Osteoblast (primary cell): ENCODE measurements around the gene GCSAML. TPM values are rescaled to one million over a fixed set of nuclear protein-coding genes. Genes with fewer than 3 reads are reported as not detected.

Source experiments
- DNase-seq: peaks from one replicate; pipeline ENCODE4 v3.0.0; 2011; ENCODE audit warnings: low spot score, mixed read lengths; ENCODE audit not compliant: insufficient read length; ENCODE audit errors: missing footprints
- H2AFZ ChIP-seq: 2 replicates; pipeline ENCODE4 v1.6.0; 2011; ENCODE audit warnings: mild to moderate bottlenecking, low read length
- H3K27ac ChIP-seq: 2 replicates; pipeline ENCODE4 v1.5.1; 2011; ENCODE audit warnings: mild to moderate bottlenecking, low read depth, low read length, moderate library complexity
- H3K27me3 ChIP-seq: 2 replicates; pipeline ENCODE4 v1.6.0; 2012; ENCODE audit warnings: mild to moderate bottlenecking, control low read depth, inconsistent platforms, low read length, moderate library complexity; ENCODE audit not compliant: insufficient read depth
- H3K36me3 ChIP-seq: 2 replicates; pipeline ENCODE4 v1.5.1; 2011; ENCODE audit warnings: mild to moderate bottlenecking, low read length, control low read depth, moderate library complexity; ENCODE audit not compliant: insufficient read depth
- H3K4me1 ChIP-seq: 2 replicates; pipeline ENCODE4 v1.5.1; 2011; ENCODE audit warnings: mild to moderate bottlenecking, low read length, control low read depth, moderate library complexity; ENCODE audit not compliant: insufficient read depth
- H3K4me2 ChIP-seq: 2 replicates; pipeline ENCODE4 v1.6.0; 2011; ENCODE audit warnings: mild to moderate bottlenecking, low read length; ENCODE audit not compliant: insufficient read depth
- H3K4me3 ChIP-seq: fragments of 200-600 bp; sonication (generic); 3 replicates; pipeline ENCODE4 v1.5.1; 2012; ENCODE audit warnings: mild to moderate bottlenecking, low read length, inconsistent platforms; ENCODE audit not compliant: insufficient read depth
- H3K79me2 ChIP-seq: 2 replicates; pipeline ENCODE4 v1.6.0; 2012; ENCODE audit warnings: mild to moderate bottlenecking, low read length, control low read depth, inconsistent platforms; ENCODE audit not compliant: insufficient read depth
- H3K9me3 ChIP-seq: 2 replicates; pipeline ENCODE4 v1.5.1; 2011; ENCODE audit warnings: low read depth, low read length, control low read depth
- H4K20me1 ChIP-seq: 2 replicates; pipeline ENCODE4 v1.6.0; 2012; ENCODE audit warnings: mild to moderate bottlenecking, low read length, control low read depth; ENCODE audit not compliant: insufficient read depth
- total RNA-seq: library from RNA; depleted of rRNA; stranded (reverse); fragments of >200 nt; gene quantifications from 2 replicates; pipeline ENCODE4 v1.2.3, GENCODE V29; 2012
- TF ChIP-seq, protein P1 (sequence below): IDR thresholded peaks from 2 replicates; pipeline ENCODE4 v1.5.1; 2011; ENCODE audit warnings: mild to moderate bottlenecking, low read depth, low read length, moderate library complexity; ENCODE audit errors: extremely low read depth

The GCSAML gene
- total RNA-seq, 1 donor, result not detected

- peak; percentile 39 for DNase-seq
- no peaks in the 10 kb centered on the region for H3K27me3 ChIP-seq
- H3K4me1 ChIP-seq, result no peaks in the 10 kb centered on the region
- no peak overlapping the region for H3K4me2 ChIP-seq
- no peaks in the 10 kb centered on the region for H4K20me1 ChIP-seq
- no peak overlapping the region for H3K27ac ChIP-seq
- no peaks in the 10 kb centered on the region for H3K79me2 ChIP-seq
- H3K36me3 ChIP-seq, result no peaks in the 10 kb centered on the region
- H2AFZ ChIP-seq, result no peak overlapping the region
- no peaks in the 10 kb centered on the region for H3K9me3 ChIP-seq
- TF ChIP-seq, protein P1, sequence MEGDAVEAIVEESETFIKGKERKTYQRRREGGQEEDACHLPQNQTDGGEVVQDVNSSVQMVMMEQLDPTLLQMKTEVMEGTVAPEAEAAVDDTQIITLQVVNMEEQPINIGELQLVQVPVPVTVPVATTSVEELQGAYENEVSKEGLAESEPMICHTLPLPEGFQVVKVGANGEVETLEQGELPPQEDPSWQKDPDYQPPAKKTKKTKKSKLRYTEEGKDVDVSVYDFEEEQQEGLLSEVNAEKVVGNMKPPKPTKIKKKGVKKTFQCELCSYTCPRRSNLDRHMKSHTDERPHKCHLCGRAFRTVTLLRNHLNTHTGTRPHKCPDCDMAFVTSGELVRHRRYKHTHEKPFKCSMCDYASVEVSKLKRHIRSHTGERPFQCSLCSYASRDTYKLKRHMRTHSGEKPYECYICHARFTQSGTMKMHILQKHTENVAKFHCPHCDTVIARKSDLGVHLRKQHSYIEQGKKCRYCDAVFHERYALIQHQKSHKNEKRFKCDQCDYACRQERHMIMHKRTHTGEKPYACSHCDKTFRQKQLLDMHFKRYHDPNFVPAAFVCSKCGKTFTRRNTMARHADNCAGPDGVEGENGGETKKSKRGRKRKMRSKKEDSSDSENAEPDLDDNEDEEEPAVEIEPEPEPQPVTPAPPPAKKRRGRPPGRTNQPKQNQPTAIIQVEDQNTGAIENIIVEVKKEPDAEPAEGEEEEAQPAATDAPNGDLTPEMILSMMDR, result no peak
- H3K4me3 ChIP-seq, result no peak overlapping the region
Observed at GRCh38 chr1:247557926-247558674, 9.2 kb downstream of the GCSAML start.

DNA sequence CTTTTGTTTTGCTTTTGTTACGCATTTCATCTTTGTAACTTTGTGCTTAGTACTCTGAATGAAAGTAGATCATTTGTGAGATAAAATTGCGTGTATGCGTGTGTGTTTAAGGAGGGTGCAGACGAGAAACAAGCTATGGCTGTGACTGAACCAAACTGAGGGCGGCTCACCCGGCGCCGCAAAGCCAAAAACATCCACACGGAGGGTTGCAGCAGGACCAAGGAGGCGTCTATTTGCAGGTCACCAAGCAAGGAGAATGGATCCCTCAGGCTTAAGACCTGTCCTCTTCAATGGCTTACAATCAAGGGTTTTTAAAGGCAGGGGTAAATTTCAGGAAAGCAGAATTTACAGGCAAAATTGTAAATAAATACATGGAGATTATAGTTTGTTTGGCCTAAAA, 12.8 kb downstream of the GCSAML start:
- TF ChIP-seq, protein P1, result no peak
- H3K4me1 ChIP-seq, result no peaks in the 10 kb centered on the region
- DNase-seq, result no peak
- H3K79me2 ChIP-seq, result no peaks in the 10 kb centered on the region
- H3K27ac ChIP-seq, result no peak overlapping the region
- no peaks in the 10 kb centered on the region for H3K9me3 ChIP-seq
- H3K4me3 ChIP-seq, result no peak overlapping the region
- no peak overlapping the region for H2AFZ ChIP-seq
- H3K4me2 ChIP-seq, result no peak overlapping the region
- no peaks in the 10 kb centered on the region for H3K27me3 ChIP-seq
- H4K20me1 ChIP-seq, result no peaks in the 10 kb centered on the region
- no peaks in the 10 kb centered on the region for H3K36me3 ChIP-seq

DNA sequence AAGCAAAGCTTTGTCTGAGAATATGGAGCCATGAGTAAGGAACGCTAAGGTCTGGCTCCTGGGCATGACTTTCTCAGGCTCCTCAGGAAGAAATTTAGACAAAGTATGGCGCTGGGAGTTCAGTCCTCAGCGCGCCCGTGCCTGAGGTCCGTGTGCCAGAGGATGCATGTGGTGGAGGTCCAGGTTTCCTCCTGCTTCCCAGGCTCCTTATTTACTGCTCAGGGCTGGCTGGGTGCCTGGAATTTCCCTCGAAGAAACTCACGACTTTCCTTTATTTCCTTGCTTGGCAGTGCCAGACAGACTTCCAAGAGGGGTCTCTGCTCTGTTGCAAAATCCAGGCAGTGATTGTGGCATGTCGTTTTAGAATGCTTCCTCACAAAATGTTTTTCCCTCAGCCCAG, 13.3 kb downstream of the GCSAML start:
- H2AFZ ChIP-seq, result no peak overlapping the region

DNA sequence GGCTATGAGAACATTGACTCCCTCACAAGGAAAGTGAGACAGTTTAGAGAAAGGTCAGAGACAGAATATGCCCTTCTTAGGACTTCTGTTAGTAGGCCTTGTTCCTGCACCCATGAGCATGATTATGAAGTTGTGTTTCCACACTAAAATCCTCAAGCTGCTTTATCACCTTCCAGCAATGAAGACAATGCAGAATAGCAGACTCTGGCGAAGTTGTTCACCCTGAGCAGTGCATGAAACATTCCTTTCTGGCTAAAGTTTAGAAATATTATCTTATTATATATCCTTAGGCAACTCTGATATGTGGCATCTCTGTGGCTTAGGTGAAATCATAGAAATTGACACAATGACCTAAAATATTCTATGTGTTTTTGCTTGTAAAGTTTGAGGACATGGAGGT, 25.3 kb downstream of the GCSAML start:
- TF ChIP-seq, protein P1, result no peak
- DNase-seq, result no peak

More for the DNA sequence above, 13.3 kb downstream of the GCSAML start:
- Histone ChIP-seq H4K20me1 (no peaks in the 10 kb centered on the region), H3K4me2 (no peak overlapping the region), H3K4me3 (no peak overlapping the region), H3K9me3 (no peaks in the 10 kb centered on the region), H3K79me2 (no peaks in the 10 kb centered on the region), H3K27me3 (no peaks in the 10 kb centered on the region), H3K4me1 (no peaks in the 10 kb centered on the region), H3K36me3 (no peaks in the 10 kb centered on the region), H3K27ac (no peak overlapping the region)
- TF ChIP-seq, protein P1, result no peak
- no peak for DNase-seq

More for the DNA sequence above, 25.3 kb downstream of the GCSAML start:
- Histone ChIP-seq H3K27me3 (no peaks in the 10 kb centered on the region), H4K20me1 (no peaks in the 10 kb centered on the region), H2AFZ (no peak overlapping the region), H3K4me1 (no peaks in the 10 kb centered on the region), H3K36me3 (no peaks in the 10 kb centered on the region), H3K4me3 (no peak overlapping the region), H3K9me3 (peaks cover 3% of the 10 kb centered on the region), H3K4me2 (no peak overlapping the region), H3K27ac (no peak overlapping the region), H3K79me2 (no peaks in the 10 kb centered on the region)
